ENCODE data around the gene BMI1.

The BMI1 gene

DNA sequence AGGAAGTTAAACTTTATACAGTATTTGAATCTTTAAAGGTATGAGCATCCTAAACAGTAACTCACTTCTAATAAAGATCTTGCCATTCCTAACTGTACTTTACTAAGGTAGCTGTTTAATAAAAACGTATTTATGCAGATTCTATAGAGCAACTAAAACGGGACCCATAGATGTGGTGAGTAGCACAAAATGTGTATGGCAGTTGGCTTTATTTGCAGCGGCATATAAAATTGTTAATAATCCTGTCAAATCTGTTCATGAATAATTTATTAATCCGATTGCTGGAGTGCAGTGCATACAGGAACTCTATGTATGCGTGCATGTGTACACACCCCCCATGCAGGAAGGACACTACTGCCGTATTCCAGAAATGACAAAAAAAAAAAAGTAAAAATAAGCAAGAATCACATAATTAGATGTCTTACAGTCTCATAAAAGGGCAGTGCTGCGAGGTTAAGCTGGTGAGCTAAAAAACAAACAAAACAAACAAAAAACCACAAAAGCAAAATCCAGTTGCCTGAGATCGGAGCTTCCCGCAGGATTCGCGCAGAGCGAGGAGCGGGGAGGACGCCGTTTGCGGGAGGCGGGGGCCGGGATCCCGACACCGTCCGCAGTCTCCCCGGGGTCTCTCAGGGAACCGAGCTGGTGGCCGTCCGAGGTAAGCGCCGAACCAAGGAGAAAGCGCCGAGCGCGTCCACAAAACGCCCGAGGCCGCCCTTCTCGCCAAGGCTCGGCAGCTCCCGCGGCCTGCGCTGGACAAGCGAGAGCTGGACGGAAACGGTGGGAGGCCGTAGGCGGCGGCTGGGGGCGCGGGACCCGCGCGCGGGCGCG, 5.2 kb upstream of the BMI1 start (continued):
- TF ChIP-seq KLF7 (tag by site-specific recombination; IDR thresholded peaks at IDR 0.05; ENCODE audit: borderline replicate concordance) (no peak), ZNF239 (tag by site-specific recombination; IDR thresholded peaks at IDR 0.05) (no peak)
- TF ChIP-seq, protein P1, sequence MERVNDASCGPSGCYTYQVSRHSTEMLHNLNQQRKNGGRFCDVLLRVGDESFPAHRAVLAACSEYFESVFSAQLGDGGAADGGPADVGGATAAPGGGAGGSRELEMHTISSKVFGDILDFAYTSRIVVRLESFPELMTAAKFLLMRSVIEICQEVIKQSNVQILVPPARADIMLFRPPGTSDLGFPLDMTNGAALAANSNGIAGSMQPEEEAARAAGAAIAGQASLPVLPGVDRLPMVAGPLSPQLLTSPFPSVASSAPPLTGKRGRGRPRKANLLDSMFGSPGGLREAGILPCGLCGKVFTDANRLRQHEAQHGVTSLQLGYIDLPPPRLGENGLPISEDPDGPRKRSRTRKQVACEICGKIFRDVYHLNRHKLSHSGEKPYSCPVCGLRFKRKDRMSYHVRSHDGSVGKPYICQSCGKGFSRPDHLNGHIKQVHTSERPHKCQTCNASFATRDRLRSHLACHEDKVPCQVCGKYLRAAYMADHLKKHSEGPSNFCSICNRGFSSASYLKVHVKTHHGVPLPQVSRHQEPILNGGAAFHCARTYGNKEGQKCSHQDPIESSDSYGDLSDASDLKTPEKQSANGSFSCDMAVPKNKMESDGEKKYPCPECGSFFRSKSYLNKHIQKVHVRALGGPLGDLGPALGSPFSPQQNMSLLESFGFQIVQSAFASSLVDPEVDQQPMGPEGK (tag by site-specific recombination; IDR thresholded peaks at IDR 0.05), result peak; percentile 87

DNA sequence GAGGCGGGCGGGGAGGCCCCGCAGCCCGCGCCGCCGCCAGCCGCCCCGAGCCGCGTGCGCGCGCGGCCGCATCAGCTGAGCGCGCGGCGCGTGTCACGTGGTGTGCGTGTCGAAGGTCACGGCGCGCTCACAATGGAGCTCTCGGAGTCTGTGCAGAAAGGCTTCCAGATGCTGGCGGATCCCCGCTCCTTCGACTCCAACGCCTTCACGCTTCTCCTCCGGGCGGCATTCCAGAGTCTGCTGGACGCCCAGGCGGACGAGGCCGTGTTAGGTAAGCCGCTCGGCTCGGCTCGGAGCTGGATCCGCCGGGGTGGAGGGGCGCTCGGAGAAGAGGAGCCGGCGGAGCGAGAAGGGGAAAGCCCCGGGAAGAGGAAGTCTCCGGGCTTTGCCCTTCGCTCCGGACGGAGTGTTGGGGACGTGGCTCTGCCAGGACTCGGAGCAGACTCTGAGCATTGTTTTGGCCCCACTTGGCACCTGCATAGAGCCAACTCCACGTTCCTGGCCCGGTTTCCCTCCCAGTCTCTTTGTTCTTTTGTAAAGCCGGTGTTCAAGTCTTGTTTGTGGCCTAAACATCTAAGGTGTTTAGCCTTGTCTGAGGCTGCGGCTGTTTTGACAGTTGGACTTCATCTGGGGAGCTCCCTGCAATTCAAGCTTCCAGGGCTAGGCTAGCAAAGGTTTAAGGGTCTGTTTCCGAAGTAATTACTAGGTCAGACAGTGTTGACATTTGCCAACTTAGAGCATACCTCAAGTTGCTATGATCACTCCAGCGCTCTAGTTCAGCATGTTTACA, 4.4 kb upstream of the BMI1 start, which contains the start of gene COMMD3:
Gene COMMD3, plus strand, starts transcription at position 103 of the 790 bp plus-strand sequence. Its CDS starts 30 bp downstream, at position 133.
- peaks cover 14% of the 10 kb centered on the region; the same call in 1 of the 2 replicates for H3K4me1 ChIP-seq (ENCODE audit: control insufficient read depth, insufficient read depth, low read length)
- peak within 1 kb of the TSS; percentile 75 for H3K4me3 ChIP-seq (ENCODE audit: low read depth, low read length)
- H3K36me3 ChIP-seq (ENCODE audit: control insufficient read depth in 2 of 2, insufficient read depth in 1 of 2, low read length in 2 of 2), result no peaks in the 10 kb centered on the region
- CTCF ChIA-PET, result interaction anchor here (0.7 to 1.2 kb wide), 6 partner anchors 83 to 819 kb away, joined by 3 read pairs; no protein-coding TSS in a partner anchor
- peak within 1 kb of the TSS; percentile 96 for H3K27ac ChIP-seq (ENCODE audit: extremely low read depth, low read depth, low read length)
- POLR2A ChIA-PET, result interaction anchor here (1.0 to 4.5 kb wide), 12 partner anchors 8 to 320 kb away, joined by 3 to 37 read pairs (median 6); partner anchors contain the start of genes DNAJC1 and SPAG6
- H3K9me3 ChIP-seq (ENCODE audit: control insufficient read depth, insufficient read depth, low read depth, low read length), result no peaks in the 10 kb centered on the region
- TF ChIP-seq, protein P2, sequence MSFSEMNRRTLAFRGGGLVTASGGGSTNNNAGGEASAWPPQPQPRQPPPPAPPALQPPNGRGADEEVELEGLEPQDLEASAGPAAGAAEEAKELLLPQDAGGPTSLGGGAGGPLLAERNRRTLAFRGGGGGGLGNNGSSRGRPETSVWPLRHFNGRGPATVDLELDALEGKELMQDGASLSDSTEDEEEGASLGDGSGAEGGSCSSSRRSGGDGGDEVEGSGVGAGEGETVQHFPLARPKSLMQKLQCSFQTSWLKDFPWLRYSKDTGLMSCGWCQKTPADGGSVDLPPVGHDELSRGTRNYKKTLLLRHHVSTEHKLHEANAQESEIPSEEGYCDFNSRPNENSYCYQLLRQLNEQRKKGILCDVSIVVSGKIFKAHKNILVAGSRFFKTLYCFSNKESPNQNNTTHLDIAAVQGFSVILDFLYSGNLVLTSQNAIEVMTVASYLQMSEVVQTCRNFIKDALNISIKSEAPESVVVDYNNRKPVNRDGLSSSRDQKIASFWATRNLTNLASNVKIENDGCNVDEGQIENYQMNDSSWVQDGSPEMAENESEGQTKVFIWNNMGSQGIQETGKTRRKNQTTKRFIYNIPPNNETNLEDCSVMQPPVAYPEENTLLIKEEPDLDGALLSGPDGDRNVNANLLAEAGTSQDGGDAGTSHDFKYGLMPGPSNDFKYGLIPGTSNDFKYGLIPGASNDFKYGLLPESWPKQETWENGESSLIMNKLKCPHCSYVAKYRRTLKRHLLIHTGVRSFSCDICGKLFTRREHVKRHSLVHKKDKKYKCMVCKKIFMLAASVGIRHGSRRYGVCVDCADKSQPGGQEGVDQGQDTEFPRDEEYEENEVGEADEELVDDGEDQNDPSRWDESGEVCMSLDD (tag by site-specific recombination; IDR thresholded peaks at IDR 0.05), result peak; percentile 32; the same call in 1 of the 2 replicates
- TF ChIP-seq, protein P3, sequence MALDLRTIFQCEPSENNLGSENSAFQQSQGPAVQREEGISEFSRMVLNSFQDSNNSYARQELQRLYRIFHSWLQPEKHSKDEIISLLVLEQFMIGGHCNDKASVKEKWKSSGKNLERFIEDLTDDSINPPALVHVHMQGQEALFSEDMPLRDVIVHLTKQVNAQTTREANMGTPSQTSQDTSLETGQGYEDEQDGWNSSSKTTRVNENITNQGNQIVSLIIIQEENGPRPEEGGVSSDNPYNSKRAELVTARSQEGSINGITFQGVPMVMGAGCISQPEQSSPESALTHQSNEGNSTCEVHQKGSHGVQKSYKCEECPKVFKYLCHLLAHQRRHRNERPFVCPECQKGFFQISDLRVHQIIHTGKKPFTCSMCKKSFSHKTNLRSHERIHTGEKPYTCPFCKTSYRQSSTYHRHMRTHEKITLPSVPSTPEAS (tag by site-specific recombination; IDR thresholded peaks at IDR 0.05), result no peak
- peak; percentile 54 for TF ChIP-seq ZNF660 (tag by site-specific recombination; IDR thresholded peaks at IDR 0.05)
- no peak for TF ChIP-seq ZNF48 (tag by site-specific recombination; IDR thresholded peaks at IDR 0.05)
- no peak for TF ChIP-seq PRDM1 (tag by site-specific recombination; IDR thresholded peaks at IDR 0.05)
- no peak for TF ChIP-seq ZNF19 (tag by site-specific recombination; IDR thresholded peaks at IDR 0.05; ENCODE audit: low read depth)
- TF ChIP-seq HOXC10 (CRISPR knock-in tag; IDR thresholded peaks at IDR 0.05), result no peak
- TF ChIP-seq ZNF768 (tag by site-specific recombination; IDR thresholded peaks at IDR 0.05), result no peak
- TF ChIP-seq ZBTB48 (tag by site-specific recombination; IDR thresholded peaks at IDR 0.05), result peak; percentile 34; the same call in 1 of the 2 replicates
- TF ChIP-seq ZNF138 (tag by site-specific recombination; IDR thresholded peaks at IDR 0.05; ENCODE audit: borderline replicate concordance), result no peak
- no peak for TF ChIP-seq ZNF670 (tag by site-specific recombination; IDR thresholded peaks at IDR 0.05; ENCODE audit: low read depth)
- 0 out of 2 replicates have a peak, but pooled peaks have one; percentile 12 for TF ChIP-seq MZF1 (tag by site-specific recombination; IDR thresholded peaks at IDR 0.05; ENCODE audit: borderline replicate concordance)
- no peak for TF ChIP-seq ZNF211 (tag by site-specific recombination; IDR thresholded peaks at IDR 0.05; ENCODE audit: low read depth)
- TF ChIP-seq ZBTB20 (tag by site-specific recombination; IDR thresholded peaks at IDR 0.05), result peak; percentile 59; the same call in 1 of the 2 replicates
- TF ChIP-seq, protein P4, sequence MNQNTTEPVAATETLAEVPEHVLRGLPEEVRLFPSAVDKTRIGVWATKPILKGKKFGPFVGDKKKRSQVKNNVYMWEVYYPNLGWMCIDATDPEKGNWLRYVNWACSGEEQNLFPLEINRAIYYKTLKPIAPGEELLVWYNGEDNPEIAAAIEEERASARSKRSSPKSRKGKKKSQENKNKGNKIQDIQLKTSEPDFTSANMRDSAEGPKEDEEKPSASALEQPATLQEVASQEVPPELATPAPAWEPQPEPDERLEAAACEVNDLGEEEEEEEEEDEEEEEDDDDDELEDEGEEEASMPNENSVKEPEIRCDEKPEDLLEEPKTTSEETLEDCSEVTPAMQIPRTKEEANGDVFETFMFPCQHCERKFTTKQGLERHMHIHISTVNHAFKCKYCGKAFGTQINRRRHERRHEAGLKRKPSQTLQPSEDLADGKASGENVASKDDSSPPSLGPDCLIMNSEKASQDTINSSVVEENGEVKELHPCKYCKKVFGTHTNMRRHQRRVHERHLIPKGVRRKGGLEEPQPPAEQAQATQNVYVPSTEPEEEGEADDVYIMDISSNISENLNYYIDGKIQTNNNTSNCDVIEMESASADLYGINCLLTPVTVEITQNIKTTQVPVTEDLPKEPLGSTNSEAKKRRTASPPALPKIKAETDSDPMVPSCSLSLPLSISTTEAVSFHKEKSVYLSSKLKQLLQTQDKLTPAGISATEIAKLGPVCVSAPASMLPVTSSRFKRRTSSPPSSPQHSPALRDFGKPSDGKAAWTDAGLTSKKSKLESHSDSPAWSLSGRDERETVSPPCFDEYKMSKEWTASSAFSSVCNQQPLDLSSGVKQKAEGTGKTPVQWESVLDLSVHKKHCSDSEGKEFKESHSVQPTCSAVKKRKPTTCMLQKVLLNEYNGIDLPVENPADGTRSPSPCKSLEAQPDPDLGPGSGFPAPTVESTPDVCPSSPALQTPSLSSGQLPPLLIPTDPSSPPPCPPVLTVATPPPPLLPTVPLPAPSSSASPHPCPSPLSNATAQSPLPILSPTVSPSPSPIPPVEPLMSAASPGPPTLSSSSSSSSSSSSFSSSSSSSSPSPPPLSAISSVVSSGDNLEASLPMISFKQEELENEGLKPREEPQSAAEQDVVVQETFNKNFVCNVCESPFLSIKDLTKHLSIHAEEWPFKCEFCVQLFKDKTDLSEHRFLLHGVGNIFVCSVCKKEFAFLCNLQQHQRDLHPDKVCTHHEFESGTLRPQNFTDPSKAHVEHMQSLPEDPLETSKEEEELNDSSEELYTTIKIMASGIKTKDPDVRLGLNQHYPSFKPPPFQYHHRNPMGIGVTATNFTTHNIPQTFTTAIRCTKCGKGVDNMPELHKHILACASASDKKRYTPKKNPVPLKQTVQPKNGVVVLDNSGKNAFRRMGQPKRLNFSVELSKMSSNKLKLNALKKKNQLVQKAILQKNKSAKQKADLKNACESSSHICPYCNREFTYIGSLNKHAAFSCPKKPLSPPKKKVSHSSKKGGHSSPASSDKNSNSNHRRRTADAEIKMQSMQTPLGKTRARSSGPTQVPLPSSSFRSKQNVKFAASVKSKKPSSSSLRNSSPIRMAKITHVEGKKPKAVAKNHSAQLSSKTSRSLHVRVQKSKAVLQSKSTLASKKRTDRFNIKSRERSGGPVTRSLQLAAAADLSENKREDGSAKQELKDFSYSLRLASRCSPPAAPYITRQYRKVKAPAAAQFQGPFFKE (tag by site-specific recombination; IDR thresholded peaks at IDR 0.05; ENCODE audit: borderline replicate concordance), result no peak
- no peak for TF ChIP-seq ZNF677 (tag by site-specific recombination; IDR thresholded peaks at IDR 0.05)
- TF ChIP-seq ZXDB (tag by site-specific recombination; IDR thresholded peaks at IDR 0.05), result no peak
